ENCODE measurements around the gene TDRKH.
A peak's percentile ranks its signal among the peaks of the same experiment; 100 is the strongest.

Gene TDRKH

DNA sequence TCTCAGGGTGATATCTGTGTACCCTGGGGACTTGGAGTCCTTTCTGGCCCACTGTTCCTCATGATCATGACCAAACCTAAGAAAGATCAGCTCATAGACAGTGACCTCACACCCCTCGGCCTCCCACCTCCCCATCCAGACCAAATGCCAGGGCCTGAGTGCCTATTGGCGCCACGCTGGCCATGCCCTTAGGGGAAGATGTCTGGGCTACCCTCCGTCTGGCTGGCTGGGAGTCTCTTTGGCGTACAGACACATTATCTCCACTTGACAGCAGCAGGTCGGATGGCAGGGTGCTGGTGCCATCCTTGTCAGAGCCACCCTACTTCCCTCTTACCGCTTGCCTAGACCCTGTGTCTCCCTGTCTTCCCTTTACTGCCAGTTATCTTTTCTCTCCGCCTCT, 32.9 kb upstream of the TDRKH start:
- no peak for DNase-seq (ENCODE audit: low read depth in 2 of 2)

DNA sequence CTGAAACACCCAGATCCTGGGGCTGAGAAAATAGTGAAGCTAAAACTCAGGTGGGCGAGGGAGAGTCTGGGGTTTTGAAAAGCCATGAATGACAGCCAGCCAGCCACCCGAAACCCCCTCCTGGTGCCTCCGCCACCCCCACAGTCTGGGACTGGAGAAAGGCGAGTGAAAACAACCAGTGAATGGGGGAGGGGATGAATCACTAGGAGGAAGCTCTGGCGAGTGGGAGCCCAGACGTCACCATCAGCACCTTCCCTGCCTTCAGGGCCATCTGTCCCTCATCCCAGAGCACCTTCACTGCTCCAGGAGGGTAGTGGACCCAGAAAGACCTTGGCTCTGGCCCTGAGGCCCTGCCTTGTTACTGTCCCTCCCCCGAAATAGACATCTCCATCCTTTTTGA, 32.1 kb upstream of the TDRKH start:
- DNase-seq (ENCODE audit: low read depth in 2 of 2), result peak in 1 of 2 donors; percentile 72

GRCh38 chr1:151820940-151821339, 30.6 kb upstream of the TDRKH start:
- DNase-seq (ENCODE audit: low read depth in 2 of 2), result no peak

DNA sequence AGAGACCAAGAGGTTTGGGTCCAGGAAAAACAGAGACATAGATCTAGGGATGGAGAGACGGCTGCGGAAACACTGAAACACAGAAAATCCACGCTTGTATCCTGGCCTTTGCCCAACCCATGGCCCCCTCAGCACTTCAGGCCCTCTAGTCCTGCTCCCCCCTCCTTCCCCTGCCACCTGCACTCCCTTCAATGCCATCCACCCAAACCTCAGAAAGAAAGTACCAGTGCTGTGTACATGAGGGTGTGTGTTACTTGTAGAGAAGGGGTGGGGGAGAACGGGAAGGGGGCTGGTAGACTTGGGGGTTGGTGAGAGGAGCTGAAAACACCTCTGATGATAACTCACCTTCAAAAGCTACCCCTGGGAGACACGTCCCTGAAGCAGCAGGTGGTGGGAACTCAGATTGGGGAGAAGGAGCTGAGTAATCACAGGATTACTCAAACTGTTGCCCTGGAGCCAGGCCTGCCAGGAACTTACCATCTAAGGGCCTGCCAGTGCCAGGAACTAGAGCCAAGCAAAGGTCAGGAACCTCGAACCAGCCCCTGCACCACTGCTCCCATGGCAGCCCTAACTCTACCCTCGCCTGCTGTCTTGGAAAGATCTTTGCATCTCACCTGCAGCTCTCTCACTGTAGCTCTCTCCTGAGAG, 29.8 kb upstream of the TDRKH start:
- no peak for DNase-seq (ENCODE audit: low read depth in 2 of 2)

GRCh38 chr1:151819227-151819835, 29.0 kb upstream of the TDRKH start:
- no peak for DNase-seq (ENCODE audit: low read depth in 2 of 2)

DNA sequence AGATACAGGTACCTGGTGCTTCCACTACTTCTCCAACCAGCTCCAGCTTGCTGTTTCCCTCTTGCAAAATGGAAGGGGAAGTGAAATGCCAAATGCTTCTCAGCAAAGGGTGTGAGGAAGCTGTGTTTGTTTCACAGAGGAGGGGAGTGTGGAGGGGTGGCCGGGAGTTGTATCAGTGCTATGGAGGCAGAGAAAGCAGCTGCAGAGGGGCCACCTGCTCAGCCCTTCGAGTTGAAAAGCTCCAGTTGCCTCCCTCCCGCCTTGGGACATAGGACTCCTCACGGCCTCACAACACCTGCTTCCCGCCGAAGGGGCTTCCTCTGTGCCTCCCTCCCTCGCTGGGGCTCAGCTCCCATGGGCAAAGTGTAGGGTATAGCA, 27.0 kb upstream of the TDRKH start:
- no peak for DNase-seq (ENCODE audit: low read depth in 2 of 2)

DNA sequence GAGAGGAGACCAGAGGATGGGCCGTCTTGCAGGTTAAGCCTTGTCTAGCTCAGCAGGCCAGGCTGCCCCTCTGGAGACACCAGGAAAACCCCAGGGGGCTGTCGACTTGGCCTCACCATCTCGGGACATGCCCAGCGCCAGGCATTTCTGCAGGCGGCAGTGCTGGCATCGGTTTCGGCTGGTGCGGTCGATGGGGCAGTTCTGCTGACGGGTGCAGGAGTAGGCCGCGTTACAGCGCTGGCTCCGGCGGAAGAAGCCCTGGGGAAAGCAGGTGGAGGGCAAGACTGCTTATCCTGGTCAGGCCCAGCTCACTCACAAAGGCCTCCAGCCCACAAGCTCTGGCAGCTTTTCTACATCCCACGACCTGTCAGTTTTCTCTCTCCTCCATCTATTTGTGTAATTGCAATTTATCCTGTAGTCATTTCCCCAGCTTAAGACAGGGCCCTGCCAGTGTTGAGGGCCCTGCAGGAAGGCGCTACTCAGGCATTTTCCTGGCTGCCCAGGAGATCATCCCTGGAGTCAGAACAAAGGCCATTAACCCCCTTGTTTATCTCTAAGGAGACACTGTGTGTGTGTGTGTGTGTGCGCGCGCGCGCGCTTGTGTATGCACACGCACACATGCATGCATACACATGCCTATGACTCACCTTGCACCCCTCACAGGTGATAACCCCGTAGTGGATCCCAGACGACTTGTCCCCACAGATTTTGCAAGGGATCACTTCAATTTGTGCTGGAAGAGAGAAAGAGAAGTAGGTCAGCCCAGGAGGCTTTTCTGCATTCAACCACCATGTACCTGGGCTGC, 26.4 kb upstream of the TDRKH start:
- no peak for DNase-seq (ENCODE audit: low read depth in 2 of 2)

DNA sequence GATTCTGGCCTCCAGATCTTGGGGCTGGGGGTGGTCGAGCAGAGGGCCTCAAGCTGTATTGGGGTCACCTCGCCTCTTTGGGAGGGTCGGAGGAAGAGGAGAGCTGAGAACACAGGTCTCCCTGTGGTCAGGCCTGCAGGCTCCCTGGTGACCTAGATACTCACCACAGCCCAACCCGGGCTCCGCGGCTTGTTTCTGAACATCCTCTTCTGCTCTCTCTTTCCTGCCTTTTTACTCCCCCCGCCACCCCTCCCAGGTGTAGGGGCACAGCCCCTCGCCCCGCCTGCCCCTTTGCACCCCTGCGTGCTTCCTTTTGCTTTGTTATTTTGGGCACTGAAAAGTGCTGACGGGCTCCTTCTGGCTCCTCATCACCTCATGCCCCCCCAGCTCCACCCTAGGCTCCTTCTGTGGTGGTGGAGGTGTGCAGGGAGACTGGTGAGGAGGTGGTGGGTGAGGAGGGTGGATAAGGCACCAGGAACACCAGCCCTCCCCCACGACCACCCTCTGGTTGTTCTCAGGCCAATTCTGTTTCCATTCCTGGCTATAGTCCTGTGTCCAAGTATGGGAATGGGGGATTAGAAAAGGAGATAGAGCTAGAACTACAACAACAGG, 25.5 kb upstream of the TDRKH start:
- DNase-seq (ENCODE audit: low read depth in 2 of 2), result no peak

GRCh38 chr1:151814971-151815545, 24.8 kb upstream of the TDRKH start:
- DNase-seq (ENCODE audit: low read depth in 2 of 2), result no peak

GRCh38 chr1:151814426-151814825, 24.1 kb upstream of the TDRKH start:
- no peak for DNase-seq (ENCODE audit: low read depth in 2 of 2)

DNA sequence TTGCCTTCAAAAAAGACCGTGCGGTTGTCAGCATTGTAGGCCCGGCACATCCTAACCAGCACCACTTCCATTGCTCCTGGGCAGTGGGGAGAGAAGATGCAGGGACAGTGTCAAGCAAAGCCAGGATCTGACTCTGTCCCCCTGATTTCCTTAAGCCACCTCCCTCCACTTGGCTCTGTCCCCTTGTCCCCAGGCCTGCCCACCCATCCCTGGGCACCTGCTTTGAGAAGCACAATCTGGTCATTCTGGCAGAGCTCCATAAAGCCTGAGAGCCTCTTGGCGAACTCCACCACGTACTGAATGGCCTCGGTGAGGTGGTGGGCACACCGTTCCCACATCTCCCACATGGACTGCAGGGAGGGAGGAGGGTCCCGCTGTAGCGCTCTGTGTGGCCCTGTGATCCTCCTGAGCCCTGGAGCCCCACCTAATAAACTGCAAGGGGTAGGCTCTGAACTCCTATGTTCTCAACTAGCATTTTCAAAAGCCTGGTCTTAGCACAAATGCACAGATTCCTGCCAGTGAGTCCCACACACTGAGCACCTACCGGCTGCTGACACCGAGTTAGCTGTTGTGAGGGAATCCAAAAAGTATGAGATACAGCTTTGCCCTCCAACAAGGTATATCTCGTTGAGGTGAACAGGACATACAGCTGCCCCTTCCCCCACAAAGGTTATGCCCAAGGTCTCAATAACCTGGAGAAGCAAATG, 23.1 kb upstream of the TDRKH start:
- DNase-seq (ENCODE audit: low read depth in 2 of 2), result no peak

DNA sequence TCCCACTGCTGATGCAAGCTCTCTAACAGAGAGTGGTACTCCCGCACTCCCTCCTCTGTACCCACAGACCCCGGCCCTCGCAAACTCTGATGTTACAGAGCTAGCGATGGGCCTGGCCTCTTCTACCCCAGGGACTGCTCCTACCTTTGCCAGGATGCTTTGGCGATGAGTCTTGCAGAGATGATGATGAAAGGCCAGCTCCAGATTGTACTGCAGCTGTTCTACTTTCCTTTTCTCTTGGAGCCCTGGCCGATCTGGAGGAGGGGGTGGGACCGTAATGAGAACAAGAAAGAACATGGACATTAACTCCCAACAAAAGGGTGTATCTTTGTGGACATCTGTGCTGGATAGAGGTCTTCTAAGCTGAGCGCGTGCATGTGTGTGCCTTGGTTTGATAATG, 20.9 kb upstream of the TDRKH start:
- DNase-seq (ENCODE audit: low read depth in 2 of 2), result no peak

DNA sequence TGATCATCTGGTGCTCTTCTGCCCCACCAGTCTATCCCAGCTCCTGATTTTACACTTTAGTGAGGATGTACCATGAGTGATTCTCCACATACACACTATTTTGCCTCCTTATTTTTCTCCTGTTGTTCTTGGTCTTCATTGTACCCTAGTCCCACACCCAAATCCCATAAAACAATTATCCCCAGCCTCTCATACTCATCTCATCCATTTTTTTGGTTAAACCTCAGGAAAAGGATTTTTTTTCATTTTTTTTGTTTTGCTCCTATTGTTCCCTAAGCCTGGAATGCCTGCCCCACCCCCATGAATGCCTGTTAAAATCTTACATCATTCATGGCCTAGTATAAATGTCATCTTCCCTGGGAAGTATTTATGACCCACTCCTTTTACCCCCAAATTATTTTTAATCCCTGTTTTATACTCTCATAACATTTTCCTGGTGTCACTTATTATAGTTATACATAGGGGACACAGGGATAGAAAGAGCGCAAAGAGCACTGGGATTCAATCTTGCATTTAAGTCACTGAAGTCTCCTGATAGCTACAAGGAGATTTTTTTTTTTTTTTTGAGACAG, 19.8 kb upstream of the TDRKH start:
- no peak for DNase-seq (ENCODE audit: low read depth in 2 of 2)

DNA sequence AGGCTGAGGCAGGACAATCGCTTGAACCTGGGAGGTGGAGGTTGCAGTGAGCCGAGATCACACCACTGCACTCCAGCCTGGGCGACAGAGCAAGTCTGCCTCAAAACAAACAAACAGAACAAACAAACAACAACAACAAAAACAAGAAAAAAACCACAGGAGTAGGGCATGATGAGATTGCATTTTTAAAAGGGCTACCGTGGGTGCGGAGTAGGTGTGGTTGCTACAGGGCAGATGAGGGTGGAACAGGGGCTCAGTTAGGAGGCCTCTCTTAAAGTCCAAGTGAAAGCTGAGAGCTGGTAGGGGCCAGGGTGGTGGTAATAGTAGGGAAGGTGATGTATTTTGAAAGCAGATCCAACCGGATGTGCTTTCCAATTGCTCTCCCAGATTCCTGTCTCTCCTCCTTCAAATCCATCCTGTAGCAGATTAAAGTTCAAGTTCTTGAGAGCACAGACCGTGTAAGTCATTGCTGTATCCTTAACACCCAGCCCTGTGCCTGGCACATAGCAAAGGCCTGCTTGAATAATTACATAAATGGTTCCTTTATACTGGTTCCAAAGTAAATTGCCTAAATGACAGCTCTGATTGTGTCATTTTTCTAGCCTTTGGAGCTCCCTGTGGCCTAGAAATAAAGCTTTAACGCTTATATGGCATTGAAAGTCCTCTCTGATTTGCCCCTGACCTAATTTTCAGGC, 19.1 kb upstream of the TDRKH start:
- DNase-seq (ENCODE audit: low read depth in 2 of 2), result no peak

- no peak for DNase-seq (ENCODE audit: low read depth in 2 of 2)
Observed at GRCh38 chr1:151807766-151808165, 17.5 kb upstream of the TDRKH start.

DNA sequence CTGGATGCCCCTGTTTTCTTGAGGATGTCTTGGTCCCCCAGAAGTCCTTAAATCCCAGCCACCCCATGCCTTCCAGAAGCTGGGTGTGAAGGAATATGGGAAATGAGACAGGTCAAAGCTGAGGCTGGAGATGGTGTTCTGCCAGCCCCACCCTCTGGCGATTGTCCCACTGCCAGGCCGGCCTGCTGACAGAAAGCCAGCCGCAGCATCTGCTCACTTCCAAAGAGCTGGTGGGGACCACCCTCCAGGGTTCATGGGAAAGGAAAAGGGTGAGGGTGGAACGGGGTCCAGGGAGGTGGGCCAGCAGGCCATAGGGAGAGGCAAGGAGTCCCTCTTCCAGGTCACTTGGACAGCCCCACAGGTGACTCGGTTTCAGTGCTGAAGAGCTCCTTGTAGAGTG, 16.8 kb upstream of the TDRKH start:
- DNase-seq (ENCODE audit: low read depth in 2 of 2), result no peak

DNA sequence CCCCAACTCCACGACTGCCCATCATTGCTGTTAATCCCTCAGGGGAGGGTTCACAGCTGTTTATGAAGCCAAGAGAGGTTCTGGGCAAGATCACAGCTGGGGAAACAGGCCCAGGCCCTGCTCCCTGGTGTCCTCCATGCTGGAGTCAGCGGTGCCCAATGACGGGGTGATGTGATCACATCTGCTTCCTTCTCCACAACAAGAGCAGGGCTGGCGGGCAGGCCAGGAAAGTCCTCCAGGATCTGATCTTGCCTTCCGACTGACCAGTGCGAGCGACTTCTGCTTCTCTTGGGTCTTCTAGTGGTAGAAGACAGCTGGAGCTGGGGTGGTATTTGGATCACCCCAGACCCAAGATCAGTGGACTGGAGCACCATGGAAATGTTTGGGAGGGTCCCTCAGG, 15.9 kb upstream of the TDRKH start:
- no peak for DNase-seq (ENCODE audit: low read depth in 2 of 2)

GRCh38 chr1:151805066-151805820, 14.9 kb upstream of the TDRKH start, which contains the start of gene LINGO4:
Gene LINGO4 (minus strand): TSS chr1:151805419. CDS start chr1:151802704, 2,715 bp downstream.
- no peak for DNase-seq (ENCODE audit: low read depth in 2 of 2)

- no peak for DNase-seq (ENCODE audit: low read depth in 2 of 2)
Observed at GRCh38 chr1:151803915-151804314, 13.6 kb upstream of the TDRKH start.

GRCh38 chr1:151803164-151803563, 12.9 kb upstream of the TDRKH start:
- DNase-seq (ENCODE audit: low read depth in 2 of 2), result no peak
